Measurements from ENCODE around the gene CBX5. TPM values are rescaled to one million over a fixed set of nuclear protein-coding genes. Genes with fewer than 3 reads are reported as not detected.

The CBX5 gene
- total and polyA plus RNA-seq, 2 donors (not counting 1 experiment from before 2014, with no cell fraction given) = 27.7 to 64.0 TPM

DNA sequence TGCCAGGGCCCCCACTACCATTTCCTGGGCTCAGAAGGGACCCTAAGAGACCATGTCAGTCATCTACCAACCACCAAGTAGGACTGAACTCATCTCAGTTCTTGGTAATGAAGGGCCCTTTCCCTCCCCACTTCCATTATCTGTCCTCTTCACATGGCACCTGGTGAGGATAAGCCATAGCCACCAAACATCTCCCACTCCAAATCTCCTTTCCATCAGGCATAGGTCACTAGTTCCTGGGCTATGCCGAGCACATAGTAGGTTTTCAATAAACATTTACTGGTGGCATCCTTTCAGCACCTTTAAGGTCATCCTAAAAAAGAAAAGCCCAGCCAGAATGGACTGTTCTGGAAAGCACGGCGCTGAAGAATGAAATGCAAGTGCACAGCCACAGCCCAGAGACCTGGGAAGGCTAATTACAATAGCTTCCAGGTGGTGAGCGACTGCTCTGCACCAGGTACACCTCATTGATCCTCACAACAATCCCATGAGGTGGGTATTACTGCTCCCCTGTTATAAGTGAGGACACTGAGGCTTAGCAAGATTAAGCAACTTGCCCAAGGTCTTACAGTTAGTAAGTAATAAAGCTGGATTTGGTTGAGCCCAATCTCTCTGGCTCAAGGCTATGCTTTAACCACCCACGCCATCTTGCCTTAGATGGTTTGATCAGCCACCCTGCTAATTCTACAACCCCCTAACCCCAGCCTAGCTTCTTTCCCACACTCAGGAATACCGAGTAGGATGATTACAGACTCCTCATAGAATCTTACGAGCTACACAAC is 95.7 kb downstream of the CBX5 start:
- Histone ChIP-seq H3K4me3 (replicated peaks in 1 of 4; ENCODE audit: control extremely low read depth in 1 of 4, insufficient read depth in 1 of 4, low read depth in 3 of 4, low read length in 4 of 4) (no peak overlapping the region), H3K36me3 (ENCODE audit: control insufficient read depth, insufficient read depth, low read length) (no peaks in the 10 kb centered on the region), H3K27me3 (ENCODE audit: control insufficient read depth, insufficient read depth, low read length) (no peaks in the 10 kb centered on the region), H3K4me2 (ENCODE audit: extremely low read depth, insufficient read depth, low read length) (no peak overlapping the region), H3K9me3 (ENCODE audit: control insufficient read depth, insufficient read depth, low read depth, low read length) (no peaks in the 10 kb centered on the region), H3K27ac (ENCODE audit: insufficient read depth, low read length) (no peak overlapping the region), H3K79me2 (ENCODE audit: control insufficient read depth, insufficient read depth, low read length) (peaks cover 3% of the 10 kb centered on the region), H3K4me1 (ENCODE audit: control insufficient read depth, extremely low read depth, insufficient read depth, low read length) (no peaks in the 10 kb centered on the region), H4K20me1 (ENCODE audit: control insufficient read depth, extremely low read depth, insufficient read depth, low read length) (no peaks in the 10 kb centered on the region), H3K9ac (ENCODE audit: insufficient read depth, low read length) (no peak overlapping the region), H2AFZ (ENCODE audit: low read length) (no peak overlapping the region)
- no peak for DNase-seq (ENCODE audit: low read depth in 2 of 2)
- TF ChIP-seq, protein P1, sequence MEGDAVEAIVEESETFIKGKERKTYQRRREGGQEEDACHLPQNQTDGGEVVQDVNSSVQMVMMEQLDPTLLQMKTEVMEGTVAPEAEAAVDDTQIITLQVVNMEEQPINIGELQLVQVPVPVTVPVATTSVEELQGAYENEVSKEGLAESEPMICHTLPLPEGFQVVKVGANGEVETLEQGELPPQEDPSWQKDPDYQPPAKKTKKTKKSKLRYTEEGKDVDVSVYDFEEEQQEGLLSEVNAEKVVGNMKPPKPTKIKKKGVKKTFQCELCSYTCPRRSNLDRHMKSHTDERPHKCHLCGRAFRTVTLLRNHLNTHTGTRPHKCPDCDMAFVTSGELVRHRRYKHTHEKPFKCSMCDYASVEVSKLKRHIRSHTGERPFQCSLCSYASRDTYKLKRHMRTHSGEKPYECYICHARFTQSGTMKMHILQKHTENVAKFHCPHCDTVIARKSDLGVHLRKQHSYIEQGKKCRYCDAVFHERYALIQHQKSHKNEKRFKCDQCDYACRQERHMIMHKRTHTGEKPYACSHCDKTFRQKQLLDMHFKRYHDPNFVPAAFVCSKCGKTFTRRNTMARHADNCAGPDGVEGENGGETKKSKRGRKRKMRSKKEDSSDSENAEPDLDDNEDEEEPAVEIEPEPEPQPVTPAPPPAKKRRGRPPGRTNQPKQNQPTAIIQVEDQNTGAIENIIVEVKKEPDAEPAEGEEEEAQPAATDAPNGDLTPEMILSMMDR (conservative IDR thresholded peaks at IDR 0.05 in 1 of 2, IDR thresholded peaks at IDR 0.05 in 1 of 2; ENCODE audit: low read depth in 1 of 2, low read length in 2 of 2) = no peak
- TF ChIP-seq EZH2 (IDR thresholded peaks at IDR 0.05; ENCODE audit: low read length, missing control alignments) = no peak

DNA sequence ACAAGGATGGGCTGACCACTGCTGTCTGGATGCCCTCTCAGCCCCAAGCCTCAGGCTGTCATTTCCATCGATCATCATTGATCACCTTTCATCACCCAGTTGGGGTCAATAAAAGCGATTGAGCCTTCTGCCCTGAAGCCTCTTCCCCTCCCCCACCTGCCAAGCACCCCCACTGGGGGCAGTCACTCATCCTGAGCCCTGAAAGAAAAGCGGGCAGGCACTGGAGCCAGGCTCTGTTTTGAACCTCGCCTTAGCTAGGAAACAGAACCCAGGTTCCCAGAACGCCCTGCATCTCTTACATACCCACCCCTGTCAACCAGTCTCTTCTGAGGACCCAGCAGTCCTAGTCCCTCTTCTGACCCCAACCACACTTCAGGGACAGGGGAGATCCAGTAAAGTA is 96.9 kb downstream of the CBX5 start:
- no peaks in the 10 kb centered on the region for H3K27me3 ChIP-seq (ENCODE audit: control insufficient read depth, insufficient read depth, low read length)
- no peak overlapping the region for H3K4me3 ChIP-seq (replicated peaks in 1 of 4; ENCODE audit: control extremely low read depth in 1 of 4, insufficient read depth in 1 of 4, low read depth in 3 of 4, low read length in 4 of 4)
- TF ChIP-seq, protein P1 (conservative IDR thresholded peaks at IDR 0.05 in 1 of 2, IDR thresholded peaks at IDR 0.05 in 1 of 2; ENCODE audit: low read depth in 1 of 2, low read length in 2 of 2) = no peak
- no peak for TF ChIP-seq EZH2 (IDR thresholded peaks at IDR 0.05; ENCODE audit: low read length, missing control alignments)
- H3K9ac ChIP-seq (ENCODE audit: insufficient read depth, low read length) = no peak overlapping the region
- H3K4me2 ChIP-seq (ENCODE audit: extremely low read depth, insufficient read depth, low read length) = no peak overlapping the region
- H3K4me1 ChIP-seq (ENCODE audit: control insufficient read depth, extremely low read depth, insufficient read depth, low read length) = no peaks in the 10 kb centered on the region
- no peaks in the 10 kb centered on the region for H3K36me3 ChIP-seq (ENCODE audit: control insufficient read depth, insufficient read depth, low read length)
- H2AFZ ChIP-seq (ENCODE audit: low read length) = no peak overlapping the region
- no peak for DNase-seq (ENCODE audit: low read depth in 2 of 2)
- no peaks in the 10 kb centered on the region for H3K9me3 ChIP-seq (ENCODE audit: control insufficient read depth, insufficient read depth, low read depth, low read length)
- H3K79me2 ChIP-seq (ENCODE audit: control insufficient read depth, insufficient read depth, low read length) = peaks cover 2% of the 10 kb centered on the region
- H4K20me1 ChIP-seq (ENCODE audit: control insufficient read depth, extremely low read depth, insufficient read depth, low read length) = no peaks in the 10 kb centered on the region
- no peak overlapping the region for H3K27ac ChIP-seq (ENCODE audit: insufficient read depth, low read length)

DNA sequence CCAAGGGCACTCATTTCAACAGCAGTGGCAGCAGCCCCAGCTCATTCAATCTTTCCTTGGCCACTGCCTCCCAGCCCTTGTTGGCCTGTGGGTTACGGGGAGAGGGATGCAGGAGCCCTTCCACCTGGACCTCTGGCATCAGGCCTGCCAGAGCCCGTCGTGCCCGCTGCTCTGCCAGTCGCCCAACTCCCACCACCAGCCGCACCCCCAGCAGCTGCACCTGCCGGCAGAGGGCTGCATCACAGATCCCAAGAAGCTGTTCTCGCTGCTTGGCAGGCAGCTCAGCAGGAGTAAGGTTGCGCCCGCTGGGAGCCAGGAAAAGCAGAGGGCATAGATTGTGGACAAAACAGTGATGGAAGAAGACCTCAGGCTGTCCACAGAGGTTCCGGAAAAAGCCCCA is 97.8 kb downstream of the CBX5 start:
- no peak for TF ChIP-seq EZH2 (IDR thresholded peaks at IDR 0.05; ENCODE audit: low read length, missing control alignments)
- TF ChIP-seq, protein P1 (conservative IDR thresholded peaks at IDR 0.05 in 1 of 2, IDR thresholded peaks at IDR 0.05 in 1 of 2; ENCODE audit: low read depth in 1 of 2, low read length in 2 of 2) = no peak
- no peak overlapping the region for H3K4me3 ChIP-seq (replicated peaks in 1 of 4; ENCODE audit: control extremely low read depth in 1 of 4, insufficient read depth in 1 of 4, low read depth in 3 of 4, low read length in 4 of 4)
- H2AFZ ChIP-seq (ENCODE audit: low read length) = no peak overlapping the region
- no peak overlapping the region for H3K9ac ChIP-seq (ENCODE audit: insufficient read depth, low read length)
- H3K4me1 ChIP-seq (ENCODE audit: control insufficient read depth, extremely low read depth, insufficient read depth, low read length) = no peaks in the 10 kb centered on the region
- H3K36me3 ChIP-seq (ENCODE audit: control insufficient read depth, insufficient read depth, low read length) = no peaks in the 10 kb centered on the region
- H3K9me3 ChIP-seq (ENCODE audit: control insufficient read depth, insufficient read depth, low read depth, low read length) = no peaks in the 10 kb centered on the region
- H3K79me2 ChIP-seq (ENCODE audit: control insufficient read depth, insufficient read depth, low read length) = no peaks in the 10 kb centered on the region
- no peak overlapping the region for H3K27ac ChIP-seq (ENCODE audit: insufficient read depth, low read length)
- no peak overlapping the region for H3K4me2 ChIP-seq (ENCODE audit: extremely low read depth, insufficient read depth, low read length)
- H3K27me3 ChIP-seq (ENCODE audit: control insufficient read depth, insufficient read depth, low read length) = no peaks in the 10 kb centered on the region
- no peak for DNase-seq (ENCODE audit: low read depth in 2 of 2)
- no peaks in the 10 kb centered on the region for H4K20me1 ChIP-seq (ENCODE audit: control insufficient read depth, extremely low read depth, insufficient read depth, low read length)

Other genes with a start within 250 kb of the CBX5 start
- under 0.01 TPM in 1 of 2 replicates, not detected in the other for gene HOXC5, start 247.1 kb downstream of the CBX5 start, total RNA-seq
- 0.07 and 0.40 TPM in 2 replicates for gene HOXC5, start 247.1 kb downstream of the CBX5 start, polyA plus RNA-seq
- 0.17 and 0.26 TPM in 2 replicates for gene HOXC4, start 226.3 kb downstream of the CBX5 start, total RNA-seq
- 0.17 and 0.98 TPM in 2 replicates for gene HOXC4, start 226.3 kb downstream of the CBX5 start, polyA plus RNA-seq
- 24.1 and 34.7 TPM in 2 replicates for gene SMUG1, start 91.1 kb downstream of the CBX5 start, total RNA-seq
- gene SMUG1, start 91.1 kb downstream of the CBX5 start, polyA plus RNA-seq = 22.5 and 23.7 TPM in 2 replicates
- gene HNRNPA1, start 604 bp upstream of the CBX5 start, total RNA-seq = 305 and 311 TPM in 2 replicates
- gene HNRNPA1, start 604 bp upstream of the CBX5 start, polyA plus RNA-seq = 1,057 and 1,326 TPM in 2 replicates
- under 0.01 and 0.17 TPM in 2 replicates for gene NFE2, start 20.9 kb upstream of the CBX5 start, total RNA-seq
- gene NFE2, start 20.9 kb upstream of the CBX5 start, polyA plus RNA-seq = 0.07 and 0.34 TPM in 2 replicates
- 80.9 and 97.9 TPM in 2 replicates for gene COPZ1, start 45.0 kb upstream of the CBX5 start, total RNA-seq
- 305 and 324 TPM in 2 replicates for gene COPZ1, start 45.0 kb upstream of the CBX5 start, polyA plus RNA-seq
- not detected in 2 replicates for gene GPR84, start 84.4 kb upstream of the CBX5 start, total RNA-seq
- 0.03 TPM in 1 of 2 replicates, not detected in the other for gene GPR84, start 84.4 kb upstream of the CBX5 start, polyA plus RNA-seq
- gene ZNF385A, start 104.6 kb upstream of the CBX5 start, total RNA-seq = 2.3 and 3.3 TPM in 2 replicates
- gene ZNF385A, start 104.6 kb upstream of the CBX5 start, polyA plus RNA-seq = 0.64 and 0.69 TPM in 2 replicates
- gene ITGA5, start 139.1 kb upstream of the CBX5 start, total RNA-seq = 133 and 232 TPM in 2 replicates
- 162 and 199 TPM in 2 replicates for gene ITGA5, start 139.1 kb upstream of the CBX5 start, polyA plus RNA-seq
- not detected in 2 replicates for gene GTSF1, start 193.5 kb upstream of the CBX5 start, total RNA-seq
- gene GTSF1, start 193.5 kb upstream of the CBX5 start, polyA plus RNA-seq = not detected in 2 replicates
- under 0.01 TPM in 2 replicates for gene NCKAP1L, start 217.6 kb upstream of the CBX5 start, total RNA-seq
- gene NCKAP1L, start 217.6 kb upstream of the CBX5 start, polyA plus RNA-seq = 0.01 and 0.02 TPM in 2 replicates